SK-N-MC (cell line): ENCODE results near the gene DEDD.

Experiments used
- DNase-seq: peaks from one replicate; pipeline ENCODE4 v3.0.0-alpha.2; 2011; ENCODE audit warnings: low read depth, low spot score
- H3K27ac ChIP-seq: fragments of 200-600 bp; sonication (generic); 2 replicates; pipeline ENCODE4 v1.5.1; 2016; ENCODE audit warnings: mixed run types
- H3K36me3 ChIP-seq: fragments of 200-600 bp; sonication (generic); 2 replicates; pipeline ENCODE4 v1.6.1; 2017; ENCODE audit warnings: antibody characterized with exemption, low read length, mixed read lengths; ENCODE audit not compliant: insufficient read depth
- H3K4me3 ChIP-seq: fragments of 200-600 bp; sonication (generic); 2 replicates; pipeline ENCODE4 v1.5.1; 2016
- H3K9ac ChIP-seq: fragments of 200-600 bp; sonication (generic); 2 replicates; pipeline ENCODE4 v1.8.0; 2017; ENCODE audit warnings: mixed run types, mixed read lengths; ENCODE audit not compliant: insufficient read length
- H3K9me3 ChIP-seq: fragments of 200-600 bp; sonication (generic); 2 replicates; pipeline ENCODE4 v1.6.1; 2017; ENCODE audit warnings: low read depth, mild to moderate bottlenecking, antibody characterized with exemption, low read length, moderate library complexity, mixed read lengths
- EZH2 ChIP-seq: fragments of 200-600 bp; sonication (generic); IDR thresholded peaks from one replicate; pipeline ENCODE4 v1.6.1; 2017; ENCODE audit warnings: antibody characterized with exemption
- FOXP2 ChIP-seq: optimal IDR thresholded peaks from 2 replicates; pipeline ENCODE3; 2011; ENCODE audit warnings: mild to moderate bottlenecking, moderate library complexity; ENCODE audit not compliant: insufficient read depth; ENCODE audit errors: extremely low read length, control extremely low read depth
- POLR2AphosphoS5 ChIP-seq: IDR thresholded peaks from 2 replicates; pipeline ENCODE4 v1.6.1; 2012; ENCODE audit warnings: mild to moderate bottlenecking, low read depth, low read length, borderline replicate concordance

DEDD gene

GRCh38 chr1:161175771-161176453 is 43.4 kb upstream of the DEDD start:
- no peak for DNase-seq
- Histone ChIP-seq H3K9me3 (no peaks in the 10 kb centered on the region), H3K36me3 (peaks cover 40% of the 10 kb centered on the region), H3K9ac (no peak overlapping the region), H3K4me3 (peak overlapping the region; percentile 99), H3K27ac (no peak overlapping the region)
- no peak for TF ChIP-seq EZH2
- TF ChIP-seq POLR2AphosphoS5 = no peak
- no peak for TF ChIP-seq FOXP2

- H3K27ac ChIP-seq = no peak overlapping the region
- TF ChIP-seq FOXP2 (no peak), POLR2AphosphoS5 (no peak), EZH2 (no peak)
- no peak overlapping the region for H3K9ac ChIP-seq
- H3K4me3 ChIP-seq = no peak overlapping the region
- H3K36me3 ChIP-seq = peaks cover 46% of the 10 kb centered on the region
- no peak for DNase-seq
- H3K9me3 ChIP-seq = no peaks in the 10 kb centered on the region
These were observed 42.4 kb upstream of the DEDD start for GRCh38 chr1:161174911-161175310.

- TF ChIP-seq EZH2 (no peak), FOXP2 (no peak), POLR2AphosphoS5 (no peak)
- Histone ChIP-seq H3K36me3 (peaks cover 46% of the 10 kb centered on the region), H3K9ac (no peak overlapping the region)
These were observed 41.2 kb upstream of the DEDD start for GRCh38 chr1:161173711-161174110.

GRCh38 chr1:161172776-161173376 is 40.4 kb upstream of the DEDD start:
- no peak overlapping the region for H3K4me3 ChIP-seq
- no peak for DNase-seq
- no peak for TF ChIP-seq EZH2
- TF ChIP-seq FOXP2 = no peak
- TF ChIP-seq POLR2AphosphoS5 = no peak
- H3K27ac ChIP-seq = no peak overlapping the region
- no peaks in the 10 kb centered on the region for H3K9me3 ChIP-seq
- peaks cover 46% of the 10 kb centered on the region for H3K36me3 ChIP-seq
- H3K9ac ChIP-seq = no peak overlapping the region

More at GRCh38 chr1:161173711-161174110, 41.2 kb upstream of the DEDD start:
- H3K27ac ChIP-seq = no peak overlapping the region
- no peaks in the 10 kb centered on the region for H3K9me3 ChIP-seq
- DNase-seq = no peak
- no peak overlapping the region for H3K4me3 ChIP-seq

GRCh38 chr1:161172349-161172748 is 39.9 kb upstream of the DEDD start:
- H3K27ac ChIP-seq = no peak overlapping the region
- no peak for DNase-seq
- H3K36me3 ChIP-seq = peaks cover 46% of the 10 kb centered on the region
- no peak for TF ChIP-seq EZH2
- no peak for TF ChIP-seq FOXP2
- TF ChIP-seq POLR2AphosphoS5 = no peak
- H3K9me3 ChIP-seq = no peaks in the 10 kb centered on the region
- no peak overlapping the region for H3K4me3 ChIP-seq
- no peak overlapping the region for H3K9ac ChIP-seq

- H3K9ac ChIP-seq = no peak overlapping the region
- DNase-seq = no peak
- H3K36me3 ChIP-seq = peaks cover 46% of the 10 kb centered on the region
- TF ChIP-seq FOXP2 = no peak
- TF ChIP-seq EZH2 = no peak
- TF ChIP-seq POLR2AphosphoS5 = no peak
- no peak overlapping the region for H3K27ac ChIP-seq
- H3K4me3 ChIP-seq = no peak overlapping the region
- H3K9me3 ChIP-seq = no peaks in the 10 kb centered on the region
These were observed 39.2 kb upstream of the DEDD start for GRCh38 chr1:161171696-161172095.

- Histone ChIP-seq H3K36me3 (peaks cover 46% of the 10 kb centered on the region), H3K4me3 (no peak overlapping the region), H3K9me3 (no peaks in the 10 kb centered on the region), H3K27ac (no peak overlapping the region), H3K9ac (no peak overlapping the region)
- DNase-seq = no peak
- TF ChIP-seq POLR2AphosphoS5 (no peak), FOXP2 (no peak), EZH2 (no peak)
These were observed 38.7 kb upstream of the DEDD start for GRCh38 chr1:161171191-161171590.

- DNase-seq = no peak
- no peak for TF ChIP-seq POLR2AphosphoS5
- TF ChIP-seq EZH2 = no peak
- TF ChIP-seq FOXP2 = no peak
- Histone ChIP-seq H3K9ac (no peak overlapping the region), H3K4me3 (no peak overlapping the region), H3K9me3 (no peaks in the 10 kb centered on the region), H3K36me3 (peaks cover 41% of the 10 kb centered on the region), H3K27ac (no peak overlapping the region)
These were observed 36.4 kb upstream of the DEDD start for GRCh38 chr1:161168906-161169305.
